ENCODE data around the gene ECM1. TPM values are rescaled to one million over a fixed set of nuclear protein-coding genes. Genes with fewer than 3 reads are reported as not detected.
A peak's percentile ranks its signal among the peaks of the same experiment; 100 is the strongest.

ECM1 gene
- 1 to 10 TPM; 1.3 to 1.5 TPM for total RNA-seq
- polyA plus RNA-seq: 0.09 TPM

DNA sequence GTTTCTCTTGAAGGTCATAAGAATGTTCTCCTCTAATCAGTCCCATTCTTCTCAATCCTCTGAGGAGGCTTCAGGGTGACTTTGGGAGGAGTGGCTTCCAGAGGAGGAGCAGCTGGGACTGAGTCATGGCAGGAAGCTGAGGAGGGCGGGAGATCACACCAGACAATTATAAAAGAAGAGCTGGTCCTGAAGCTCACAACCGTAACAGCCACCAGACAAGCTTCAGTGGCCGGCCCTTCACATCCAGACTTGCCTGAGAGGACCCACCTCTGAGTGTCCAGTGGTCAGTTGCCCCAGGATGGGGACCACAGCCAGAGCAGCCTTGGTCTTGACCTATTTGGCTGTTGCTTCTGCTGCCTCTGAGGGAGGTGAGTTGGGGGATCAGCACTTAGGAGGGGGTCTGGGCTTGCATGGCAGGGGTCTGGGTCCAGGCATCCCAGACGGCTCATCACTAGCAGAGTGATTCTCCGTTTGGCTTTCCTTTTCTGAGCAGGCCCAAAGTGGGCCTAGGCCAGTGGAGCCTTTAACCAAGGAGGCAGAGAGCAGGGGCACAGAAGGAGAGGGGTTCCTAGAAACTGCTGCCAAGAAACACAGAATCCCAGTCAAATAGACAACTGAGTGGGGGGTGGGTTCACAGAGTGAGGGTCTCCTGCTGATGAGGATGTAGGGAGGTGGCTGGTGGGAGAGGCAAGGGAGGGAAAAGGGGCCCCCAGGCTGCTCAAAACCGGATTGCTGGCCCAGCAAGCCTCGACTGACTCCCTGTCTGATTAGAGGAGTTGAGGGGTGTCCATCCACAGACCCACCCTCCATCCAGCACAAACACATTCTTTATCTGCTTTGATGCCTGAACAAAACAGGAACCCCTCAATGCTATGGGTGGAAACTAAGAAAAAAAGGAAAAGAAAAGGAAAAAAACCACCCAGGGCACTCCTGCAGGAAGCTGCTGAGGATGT is at the start of gene ECM1:
Gene ECM1 (plus strand): TSS at position 198 of the 953 bp plus-strand sequence. CDS start 101 bp downstream, at position 299.
- Histone ChIP-seq H3K27me3 (ENCODE audit: insufficient read depth, low read length, poor library complexity, severe bottlenecking) (no peaks in the 10 kb centered on the region), H3K27ac (ENCODE audit: low read depth, low read length) (peak within 1 kb of the TSS; percentile 47), H3K4me3 (ENCODE audit: low read length) (no peak within 1 kb of the TSS), H3K36me3 (ENCODE audit: insufficient read depth, low read length) (peaks cover 11% of the 10 kb centered on the region), H3K4me1 (ENCODE audit: insufficient read depth, low read length) (no peaks in the 10 kb centered on the region), H3K9me3 (ENCODE audit: low read length) (no peaks in the 10 kb centered on the region)
- peaks cover 0 to 2% of the 10 kb centered on the region in 2 donors for H3K27me3 Mint-ChIP-seq
- H3K9me3 Mint-ChIP-seq: no peaks in the 10 kb centered on the region
- no peak for DNase-seq
- peak within 1 kb of the TSS in 3 of 8 donors; percentile 26 to 70 (median 27) for H3K27ac Mint-ChIP-seq
- POLR2A ChIA-PET: no interaction called here
- peaks cover 7 to 42% (median 14%) of the 10 kb centered on the region in 3 donors for H3K36me3 Mint-ChIP-seq
- no peak within 1 kb of the TSS for H3K4me3 Mint-ChIP-seq
- CTCF ChIA-PET: interaction anchor here (1.6 kb wide), 1 partner anchor 24 kb away, joined by 3 read pairs; no protein-coding TSS in a partner anchor
- H3K4me1 Mint-ChIP-seq: peaks cover 5 to 6% (median 6%) of the 10 kb centered on the region in 3 donors

DNA sequence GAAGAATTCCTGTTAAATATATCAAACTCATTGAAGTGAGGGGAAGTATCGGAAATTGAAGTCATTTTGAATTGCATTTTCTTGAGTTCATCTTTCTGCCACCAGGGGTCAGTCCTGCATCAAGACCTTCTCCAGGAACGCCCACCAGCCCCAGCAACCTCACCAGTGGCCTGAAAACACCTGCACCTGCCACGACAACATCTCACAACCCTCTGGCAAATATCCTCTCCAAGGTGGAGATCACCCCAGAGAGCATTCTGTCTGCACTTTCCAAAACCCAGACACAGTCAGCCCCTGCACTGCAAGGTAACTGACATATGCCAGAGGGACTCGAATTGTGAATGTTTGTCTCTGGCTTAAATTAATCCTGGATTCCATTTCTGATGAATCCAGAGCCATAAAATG is 43.5 kb upstream of the ECM1 start:
- H3K27ac Mint-ChIP-seq: peak overlapping the region in 6 of 8 donors; percentile 26 to 75 (median 40)
- ChIA-PET POLR2A (no interaction called here), CTCF (no interaction called here)
- H3K4me3 Mint-ChIP-seq: no peak overlapping the region
- peaks cover 4 to 6% (median 5%) of the 10 kb centered on the region in 3 donors for H3K4me1 Mint-ChIP-seq
- peaks cover 14% of the 10 kb centered on the region for H3K36me3 ChIP-seq (ENCODE audit: insufficient read depth, low read length)
- peaks cover 0 to 45% (median 10%) of the 10 kb centered on the region in 3 donors for H3K36me3 Mint-ChIP-seq
- no peaks in the 10 kb centered on the region for H3K9me3 ChIP-seq (ENCODE audit: low read length)
- no peak overlapping the region for H3K27ac ChIP-seq (ENCODE audit: low read depth, low read length)
- no peak overlapping the region for H3K4me3 ChIP-seq (ENCODE audit: low read length)
- no peaks in the 10 kb centered on the region for H3K4me1 ChIP-seq (ENCODE audit: insufficient read depth, low read length)
- peak; percentile 49 to 73 (median 56) for DNase-seq
- no peaks in the 10 kb centered on the region for H3K9me3 Mint-ChIP-seq
- no peaks in the 10 kb centered on the region for H3K27me3 ChIP-seq (ENCODE audit: insufficient read depth, low read length, poor library complexity, severe bottlenecking)
- no peaks in the 10 kb centered on the region for H3K27me3 Mint-ChIP-seq

DNA sequence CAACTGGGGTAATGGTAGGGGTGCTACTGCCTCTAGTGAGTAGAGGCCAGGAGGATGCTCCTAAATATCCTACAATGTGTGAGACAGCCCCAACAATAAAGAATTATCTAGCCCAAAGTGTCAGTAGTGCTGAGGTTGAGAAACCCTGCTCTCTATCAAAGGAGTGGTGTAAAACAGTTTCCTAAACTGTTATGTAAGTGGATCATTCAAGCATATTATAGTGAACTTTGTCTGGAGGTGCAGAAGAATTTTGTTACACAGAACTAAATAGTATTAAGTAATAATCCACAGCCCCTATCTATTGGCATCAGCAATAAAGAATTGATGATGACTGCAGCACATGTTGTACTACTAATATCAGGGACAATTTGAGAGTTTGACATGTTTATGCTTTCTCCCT is 40.9 kb upstream of the ECM1 start:
- H3K36me3 ChIP-seq (ENCODE audit: insufficient read depth, low read length): peaks cover 32% of the 10 kb centered on the region
- CTCF ChIA-PET: no interaction called here

GRCh38 chr1:150469291-150469690 is 38.6 kb upstream of the ECM1 start:
- Histone ChIP-seq H3K36me3 (ENCODE audit: insufficient read depth, low read length) (peaks cover 41% of the 10 kb centered on the region), H3K27ac (ENCODE audit: low read depth, low read length) (no peak overlapping the region), H3K4me1 (ENCODE audit: insufficient read depth, low read length) (no peaks in the 10 kb centered on the region), H3K4me3 (ENCODE audit: low read length) (no peak overlapping the region), H3K27me3 (ENCODE audit: insufficient read depth, low read length, poor library complexity, severe bottlenecking) (no peaks in the 10 kb centered on the region), H3K9me3 (ENCODE audit: low read length) (no peaks in the 10 kb centered on the region)
- Mint-ChIP-seq H3K36me3 (peaks cover 9 to 69% (median 16%) of the 10 kb centered on the region in 3 donors), H3K9me3 (no peaks in the 10 kb centered on the region), H3K4me3 (no peak overlapping the region), H3K27ac (no peak overlapping the region), H3K27me3 (no peaks in the 10 kb centered on the region), H3K4me1 (peaks cover 2 to 4% (median 3%) of the 10 kb centered on the region in 3 donors)
- DNase-seq: no peak
- ChIA-PET POLR2A (no interaction called here), CTCF (no interaction called here)

More for the DNA sequence above, 40.9 kb upstream of the ECM1 start:
- Mint-ChIP-seq H3K9me3 (no peaks in the 10 kb centered on the region), H3K36me3 (peaks cover 9 to 57% (median 18%) of the 10 kb centered on the region in 3 donors), H3K27me3 (no peaks in the 10 kb centered on the region), H3K27ac (peak overlapping the region in 2 of 8 donors; percentile 21 to 86), H3K4me3 (no peak overlapping the region), H3K4me1 (peaks cover 4 to 6% (median 5%) of the 10 kb centered on the region in 3 donors)
- H3K9me3 ChIP-seq (ENCODE audit: low read length): no peaks in the 10 kb centered on the region
- no peak overlapping the region for H3K27ac ChIP-seq (ENCODE audit: low read depth, low read length)
- no peak for DNase-seq
- POLR2A ChIA-PET: interaction anchor here (0.7 kb wide), 1 partner anchor 64 kb away, joined by 5 read pairs; no protein-coding TSS in a partner anchor
- H3K27me3 ChIP-seq (ENCODE audit: insufficient read depth, low read length, poor library complexity, severe bottlenecking): no peaks in the 10 kb centered on the region
- H3K4me1 ChIP-seq (ENCODE audit: insufficient read depth, low read length): no peaks in the 10 kb centered on the region
- H3K4me3 ChIP-seq (ENCODE audit: low read length): no peak overlapping the region

DNA sequence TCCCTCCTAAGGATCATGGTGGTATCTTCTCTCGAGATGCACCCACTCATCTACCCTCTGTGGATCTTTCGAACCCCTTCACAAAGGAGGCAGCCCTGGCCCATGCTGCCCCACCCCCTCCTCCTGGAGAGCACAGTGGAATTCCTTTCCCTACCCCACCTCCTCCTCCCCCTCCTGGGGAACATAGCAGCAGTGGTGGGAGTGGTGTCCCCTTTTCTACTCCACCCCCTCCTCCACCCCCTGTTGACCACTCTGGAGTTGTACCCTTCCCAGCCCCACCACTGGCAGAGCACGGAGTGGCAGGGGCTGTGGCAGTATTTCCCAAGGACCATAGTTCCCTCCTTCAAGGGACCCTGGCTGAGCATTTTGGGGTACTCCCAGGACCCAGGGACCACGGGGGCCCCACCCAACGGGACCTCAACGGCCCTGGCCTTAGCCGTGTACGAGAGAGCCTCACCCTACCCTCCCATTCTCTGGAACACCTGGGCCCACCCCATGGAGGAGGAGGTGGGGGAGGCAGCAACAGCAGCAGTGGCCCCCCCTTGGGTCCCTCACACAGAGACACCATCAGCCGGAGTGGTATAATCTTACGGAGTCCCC is 35.2 kb upstream of the ECM1 start:
- Histone ChIP-seq H3K4me3 (ENCODE audit: low read length) (no peak overlapping the region), H3K36me3 (ENCODE audit: insufficient read depth, low read length) (peaks cover 30% of the 10 kb centered on the region), H3K27ac (ENCODE audit: low read depth, low read length) (no peak overlapping the region), H3K27me3 (ENCODE audit: insufficient read depth, low read length, poor library complexity, severe bottlenecking) (no peaks in the 10 kb centered on the region), H3K9me3 (ENCODE audit: low read length) (no peaks in the 10 kb centered on the region), H3K4me1 (ENCODE audit: insufficient read depth, low read length) (no peaks in the 10 kb centered on the region)
- no peak overlapping the region for H3K27ac Mint-ChIP-seq
- ChIA-PET POLR2A (no interaction called here), CTCF (no interaction called here)
- H3K36me3 Mint-ChIP-seq: peaks cover 7 to 53% (median 9%) of the 10 kb centered on the region in 3 donors
- H3K4me3 Mint-ChIP-seq: no peak overlapping the region
- H3K4me1 Mint-ChIP-seq: peaks cover 0 to 1% (median 0%) of the 10 kb centered on the region in 3 donors
- no peaks in the 10 kb centered on the region for H3K27me3 Mint-ChIP-seq
- no peak for DNase-seq
- H3K9me3 Mint-ChIP-seq: no peaks in the 10 kb centered on the region

GRCh38 chr1:150473659-150474058 is 34.2 kb upstream of the ECM1 start:
- H3K4me3 Mint-ChIP-seq: no peak overlapping the region
- Histone ChIP-seq H3K36me3 (ENCODE audit: insufficient read depth, low read length) (peaks cover 28% of the 10 kb centered on the region), H3K4me1 (ENCODE audit: insufficient read depth, low read length) (no peaks in the 10 kb centered on the region), H3K9me3 (ENCODE audit: low read length) (no peaks in the 10 kb centered on the region), H3K27me3 (ENCODE audit: insufficient read depth, low read length, poor library complexity, severe bottlenecking) (no peaks in the 10 kb centered on the region), H3K4me3 (ENCODE audit: low read length) (no peak overlapping the region), H3K27ac (ENCODE audit: low read depth, low read length) (no peak overlapping the region)
- CTCF ChIA-PET: no interaction called here
- H3K36me3 Mint-ChIP-seq: peaks cover 7 to 50% (median 9%) of the 10 kb centered on the region in 3 donors
- POLR2A ChIA-PET: no interaction called here
- H3K27me3 Mint-ChIP-seq: no peaks in the 10 kb centered on the region
- peaks cover 0 to 4% (median 0%) of the 10 kb centered on the region in 3 donors for H3K4me1 Mint-ChIP-seq
- H3K27ac Mint-ChIP-seq: peak overlapping the region in 3 of 8 donors; percentile 6 to 58 (median 12)
- no peak for DNase-seq
- no peaks in the 10 kb centered on the region for H3K9me3 Mint-ChIP-seq

- Mint-ChIP-seq H3K4me1 (peaks cover 0 to 6% (median 0%) of the 10 kb centered on the region in 3 donors), H3K4me3 (no peak overlapping the region), H3K27me3 (no peaks in the 10 kb centered on the region), H3K36me3 (peaks cover 7 to 44% (median 9%) of the 10 kb centered on the region in 3 donors), H3K9me3 (no peaks in the 10 kb centered on the region), H3K27ac (peak overlapping the region in 2 of 8 donors; percentile 13 to 33)
- DNase-seq: no peak
- H3K4me1 ChIP-seq (ENCODE audit: insufficient read depth, low read length): no peaks in the 10 kb centered on the region
- ChIA-PET CTCF (interaction anchor here (1.1 kb wide), 1 partner anchor 57 kb away, joined by 3 read pairs; no protein-coding TSS in a partner anchor), POLR2A (no interaction called here)
- H3K27ac ChIP-seq (ENCODE audit: low read depth, low read length): no peak overlapping the region
- H3K9me3 ChIP-seq (ENCODE audit: low read length): no peaks in the 10 kb centered on the region
- peaks cover 26% of the 10 kb centered on the region for H3K36me3 ChIP-seq (ENCODE audit: insufficient read depth, low read length)
- H3K4me3 ChIP-seq (ENCODE audit: low read length): no peak overlapping the region
- no peaks in the 10 kb centered on the region for H3K27me3 ChIP-seq (ENCODE audit: insufficient read depth, low read length, poor library complexity, severe bottlenecking)
Measured at GRCh38 chr1:150474869-150475268, 33.0 kb upstream of the ECM1 start.

DNA sequence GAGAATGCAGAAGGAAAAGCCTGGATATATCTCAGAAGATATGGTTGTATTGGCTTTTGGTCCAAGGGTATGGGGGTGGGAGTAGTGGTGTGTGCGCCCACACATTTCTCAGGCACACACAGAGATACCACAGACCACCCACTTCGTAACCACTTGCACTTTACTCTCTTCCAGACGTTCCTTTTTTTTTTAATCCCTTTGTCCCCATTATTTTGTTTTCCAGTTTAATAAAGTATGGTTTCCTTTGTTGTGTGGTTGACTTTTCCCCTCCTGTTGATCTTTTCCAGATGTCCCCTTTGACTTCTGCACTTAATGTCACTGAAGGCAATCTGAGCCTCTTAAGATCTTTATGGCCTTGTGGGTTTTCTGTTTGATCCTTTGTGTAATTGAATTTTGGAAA is 31.2 kb upstream of the ECM1 start:
- Histone ChIP-seq H3K27me3 (ENCODE audit: insufficient read depth, low read length, poor library complexity, severe bottlenecking) (no peaks in the 10 kb centered on the region), H3K4me1 (ENCODE audit: insufficient read depth, low read length) (no peaks in the 10 kb centered on the region), H3K9me3 (ENCODE audit: low read length) (no peaks in the 10 kb centered on the region), H3K4me3 (ENCODE audit: low read length) (no peak overlapping the region), H3K27ac (ENCODE audit: low read depth, low read length) (no peak overlapping the region), H3K36me3 (ENCODE audit: insufficient read depth, low read length) (peaks cover 11% of the 10 kb centered on the region)
- H3K4me1 Mint-ChIP-seq: peaks cover 0 to 7% (median 0%) of the 10 kb centered on the region in 3 donors
- H3K27me3 Mint-ChIP-seq: no peaks in the 10 kb centered on the region
- no peak overlapping the region for H3K4me3 Mint-ChIP-seq
- no peak for DNase-seq
- ChIA-PET CTCF (no interaction called here), POLR2A (interaction anchor here (1.0 kb wide), 1 partner anchor 20 kb away, joined by 3 read pairs; no protein-coding TSS in a partner anchor)
- peaks cover 2 to 25% (median 2%) of the 10 kb centered on the region in 3 donors for H3K36me3 Mint-ChIP-seq
- peak overlapping the region in 6 of 8 donors; percentile 1 to 74 (median 12) for H3K27ac Mint-ChIP-seq
- H3K9me3 Mint-ChIP-seq: no peaks in the 10 kb centered on the region

All from CD8-positive, alpha-beta memory T cell (primary cell).